PC-9 (cell line): ENCODE results near the gene BCKDHB.

Experiments used
- CTCF ChIP-seq: fragments of 200-600 bp; sonication (generic); conservative IDR thresholded peaks from 2 replicates; pipeline ENCODE4 v1.6.1; 2017; ENCODE audit warnings: mixed run types, antibody characterized with exemption, mild to moderate bottlenecking, moderate library complexity
- EZH2 ChIP-seq: fragments of 200-600 bp; sonication (generic); IDR thresholded peaks from 2 replicates; pipeline ENCODE4 v1.8.0; 2017; ENCODE audit warnings: antibody characterized with exemption, low read depth

- TF ChIP-seq CTCF: no peak
- no peak for TF ChIP-seq EZH2
These were observed 230.4 kb downstream of the BCKDHB start for GRCh38 chr6:80336911-80337310.
